ENCODE data around the gene NEDD4. TPM values are rescaled to one million over a fixed set of nuclear protein-coding genes. Genes with fewer than 3 reads are reported as not detected.
A peak's percentile ranks its signal among the peaks of the same experiment; 100 is the strongest.

NEDD4 gene
- polyA plus RNA-seq, 4 donors, result 5.6 to 24.0 (median 8.9) TPM

DNA sequence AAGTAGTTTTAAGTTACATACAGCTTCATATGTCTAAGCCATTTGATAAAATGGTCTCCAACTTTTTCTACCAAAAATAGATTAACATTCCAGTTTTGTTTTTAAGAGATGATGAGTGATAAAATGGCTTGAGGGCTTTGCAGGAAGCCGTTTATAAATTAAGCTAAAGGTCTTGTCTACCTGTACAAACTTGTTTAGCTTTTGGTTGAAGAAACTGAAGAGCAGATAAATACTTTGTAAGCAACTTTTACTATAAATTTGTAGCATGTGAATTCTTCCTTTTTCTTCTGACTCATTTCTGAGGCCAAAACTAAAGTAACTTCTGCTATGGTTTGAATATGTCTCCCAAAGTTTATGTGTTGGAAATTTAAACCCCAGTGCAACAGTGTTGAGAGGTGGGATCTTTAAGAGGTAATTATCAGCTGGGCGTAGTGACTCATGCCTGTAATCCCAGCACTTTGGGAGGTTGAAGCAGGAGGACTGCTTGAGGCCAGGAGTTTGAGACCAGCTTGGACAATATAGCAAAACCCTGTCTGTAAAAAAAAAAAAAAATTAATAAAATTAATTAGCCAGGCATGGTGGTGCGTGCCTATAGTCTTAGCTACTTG is 8.2 kb upstream of the NEDD4 start:
- Histone ChIP-seq H3K36me3 (ENCODE audit: control insufficient read depth in 3 of 3, insufficient read depth in 2 of 3, low read depth in 1 of 3, low read length in 3 of 3) (no peaks in the 10 kb centered on the region), H3K27me3 (ENCODE audit: control insufficient read depth in 3 of 3, insufficient read depth in 3 of 3, low read length in 3 of 3) (no peaks in the 10 kb centered on the region), H3K27ac (ENCODE audit: low read depth in 1 of 3, low read length in 2 of 3) (no peak overlapping the region), H3K4me3 (ENCODE audit: low read depth in 1 of 3, low read length in 3 of 3) (no peak overlapping the region), H3K9me3 (ENCODE audit: control insufficient read depth in 2 of 2, insufficient read depth in 1 of 2, low read depth in 1 of 2, low read length in 1 of 2) (no peaks in the 10 kb centered on the region), H3K4me1 (ENCODE audit: control insufficient read depth in 3 of 3, insufficient read depth in 2 of 3, low read depth in 1 of 3, low read length in 2 of 3) (no peaks in the 10 kb centered on the region)
- FAIRE-seq, result no peak
- WGBS, 3 donors, result 79 to 86% (median 86%) methylated on average over 3 of the region's 3 CpGs
- no peak for DNase-seq

- H3K27ac ChIP-seq (ENCODE audit: low read depth in 1 of 3, low read length in 2 of 3), result no peak overlapping the region
- no peaks in the 10 kb centered on the region for H3K27me3 ChIP-seq (ENCODE audit: control insufficient read depth in 3 of 3, insufficient read depth in 3 of 3, low read length in 3 of 3)
- 64 to 82% (median 77%) methylated on average over 1 of the region's 1 CpG for WGBS, 3 donors
- FAIRE-seq (no peak), DNase-seq (no peak)
- H3K4me1 ChIP-seq (ENCODE audit: control insufficient read depth in 3 of 3, insufficient read depth in 2 of 3, low read depth in 1 of 3, low read length in 2 of 3), result no peaks in the 10 kb centered on the region
- no peaks in the 10 kb centered on the region for H3K36me3 ChIP-seq (ENCODE audit: control insufficient read depth in 3 of 3, insufficient read depth in 2 of 3, low read depth in 1 of 3, low read length in 3 of 3)
- no peak overlapping the region for H3K4me3 ChIP-seq (ENCODE audit: low read depth in 1 of 3, low read length in 3 of 3)
- no peaks in the 10 kb centered on the region for H3K9me3 ChIP-seq (ENCODE audit: control insufficient read depth in 2 of 2, insufficient read depth in 1 of 2, low read depth in 1 of 2, low read length in 1 of 2)
Observed at GRCh38 chr15:55999658-56000057, 6.2 kb upstream of the NEDD4 start.

- DNase-seq (peak in 1 of 2 donors; percentile 44), FAIRE-seq (no peak)
- Histone ChIP-seq H3K4me3 (ENCODE audit: low read depth in 1 of 3, low read length in 3 of 3) (no peak overlapping the region), H3K36me3 (ENCODE audit: control insufficient read depth in 3 of 3, insufficient read depth in 2 of 3, low read depth in 1 of 3, low read length in 3 of 3) (no peaks in the 10 kb centered on the region), H3K27me3 (ENCODE audit: control insufficient read depth in 3 of 3, insufficient read depth in 3 of 3, low read length in 3 of 3) (no peaks in the 10 kb centered on the region), H3K27ac (ENCODE audit: low read depth in 1 of 3, low read length in 2 of 3) (peak overlapping the region in 1 of 3 donors; percentile 25), H3K4me1 (ENCODE audit: control insufficient read depth in 3 of 3, insufficient read depth in 2 of 3, low read depth in 1 of 3, low read length in 2 of 3) (no peaks in the 10 kb centered on the region), H3K9me3 (ENCODE audit: control insufficient read depth in 2 of 2, insufficient read depth in 1 of 2, low read depth in 1 of 2, low read length in 1 of 2) (no peaks in the 10 kb centered on the region)
- 45 to 75% (median 61%) methylated on average over 1 of the region's 1 CpG for WGBS, 3 donors
Observed at GRCh38 chr15:55998478-55998877, 5.1 kb upstream of the NEDD4 start.

- no peak for FAIRE-seq
- H3K4me1 ChIP-seq (ENCODE audit: control insufficient read depth in 3 of 3, insufficient read depth in 2 of 3, low read depth in 1 of 3, low read length in 2 of 3), result peaks cover 0 to 20% (median 6%) of the 10 kb centered on the region in 3 donors
- H3K9me3 ChIP-seq (ENCODE audit: control insufficient read depth in 2 of 2, insufficient read depth in 1 of 2, low read depth in 1 of 2, low read length in 1 of 2), result no peaks in the 10 kb centered on the region
- H3K4me3 ChIP-seq (ENCODE audit: low read depth in 1 of 3, low read length in 3 of 3), result peak overlapping the region; percentile 54 to 93 (median 59)
- no peaks in the 10 kb centered on the region for H3K27me3 ChIP-seq (ENCODE audit: control insufficient read depth in 3 of 3, insufficient read depth in 3 of 3, low read length in 3 of 3)
- peak overlapping the region; percentile 81 to 94 (median 91) for H3K27ac ChIP-seq (ENCODE audit: low read depth in 1 of 3, low read length in 2 of 3)
- whole genome bisulfite sequencing, 3 donors, result 1 to 3% (median 2%) methylated on average over 26 to 41 of the region's 41 CpGs
- H3K36me3 ChIP-seq (ENCODE audit: control insufficient read depth in 3 of 3, insufficient read depth in 2 of 3, low read depth in 1 of 3, low read length in 3 of 3), result no peaks in the 10 kb centered on the region
- peak in 1 of 2 donors; percentile 60 for DNase-seq
Observed at GRCh38 chr15:55993804-55994560, 570 bp upstream of the NEDD4 start.

DNA sequence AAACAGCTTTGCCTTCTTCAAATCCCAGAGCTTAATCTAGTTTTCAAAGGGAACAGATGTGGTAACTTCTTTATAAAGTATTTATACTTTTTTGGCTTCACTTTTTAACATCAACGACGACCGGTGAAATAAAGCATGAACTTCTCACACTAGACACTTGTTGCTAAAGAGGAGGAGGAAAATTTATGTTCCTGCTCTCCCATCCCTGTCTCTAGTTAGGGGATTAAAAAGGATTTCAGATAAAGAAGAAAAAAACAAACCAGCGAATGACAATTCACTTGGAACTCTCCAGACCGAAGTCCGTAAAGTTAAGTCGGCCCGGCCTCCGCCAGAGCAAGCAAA is 672 bp downstream of the NEDD4 start:
- Histone ChIP-seq H3K27me3 (ENCODE audit: control insufficient read depth in 3 of 3, insufficient read depth in 3 of 3, low read length in 3 of 3) (no peaks in the 10 kb centered on the region), H3K4me1 (ENCODE audit: control insufficient read depth in 3 of 3, insufficient read depth in 2 of 3, low read depth in 1 of 3, low read length in 2 of 3) (peaks cover 0 to 20% (median 6%) of the 10 kb centered on the region in 3 donors), H3K9me3 (ENCODE audit: control insufficient read depth in 2 of 2, insufficient read depth in 1 of 2, low read depth in 1 of 2, low read length in 1 of 2) (no peaks in the 10 kb centered on the region), H3K36me3 (ENCODE audit: control insufficient read depth in 3 of 3, insufficient read depth in 2 of 3, low read depth in 1 of 3, low read length in 3 of 3) (no peaks in the 10 kb centered on the region), H3K27ac (ENCODE audit: low read depth in 1 of 3, low read length in 2 of 3) (peak overlapping the region; percentile 84 to 93 (median 90)), H3K4me3 (ENCODE audit: low read depth in 1 of 3, low read length in 3 of 3) (peak overlapping the region; percentile 54 to 93 (median 59))
- FAIRE-seq (no peak), DNase-seq (peak in 1 of 2 donors; percentile 62)
- 1 to 4% (median 2%) methylated on average over 9 of the region's 9 CpGs for WGBS, 3 donors

GRCh38 chr15:55991802-55992768 is 1.3 kb downstream of the NEDD4 start:
- Histone ChIP-seq H3K36me3 (ENCODE audit: control insufficient read depth in 3 of 3, insufficient read depth in 2 of 3, low read depth in 1 of 3, low read length in 3 of 3) (no peaks in the 10 kb centered on the region), H3K27me3 (ENCODE audit: control insufficient read depth in 3 of 3, insufficient read depth in 3 of 3, low read length in 3 of 3) (no peaks in the 10 kb centered on the region), H3K27ac (ENCODE audit: low read depth in 1 of 3, low read length in 2 of 3) (peak overlapping the region; percentile 15 to 93 (median 26)), H3K4me3 (ENCODE audit: low read depth in 1 of 3, low read length in 3 of 3) (peak overlapping the region in 2 of 3 donors; percentile 59 to 93), H3K9me3 (ENCODE audit: control insufficient read depth in 2 of 2, insufficient read depth in 1 of 2, low read depth in 1 of 2, low read length in 1 of 2) (no peaks in the 10 kb centered on the region), H3K4me1 (ENCODE audit: control insufficient read depth in 3 of 3, insufficient read depth in 2 of 3, low read depth in 1 of 3, low read length in 2 of 3) (peaks cover 0 to 20% (median 6%) of the 10 kb centered on the region in 3 donors)
- FAIRE-seq, result no peak
- 16 to 33% (median 31%) methylated on average over 12 of the region's 12 CpGs for WGBS, 3 donors
- DNase-seq, result peak; percentile 71 to 82

DNA sequence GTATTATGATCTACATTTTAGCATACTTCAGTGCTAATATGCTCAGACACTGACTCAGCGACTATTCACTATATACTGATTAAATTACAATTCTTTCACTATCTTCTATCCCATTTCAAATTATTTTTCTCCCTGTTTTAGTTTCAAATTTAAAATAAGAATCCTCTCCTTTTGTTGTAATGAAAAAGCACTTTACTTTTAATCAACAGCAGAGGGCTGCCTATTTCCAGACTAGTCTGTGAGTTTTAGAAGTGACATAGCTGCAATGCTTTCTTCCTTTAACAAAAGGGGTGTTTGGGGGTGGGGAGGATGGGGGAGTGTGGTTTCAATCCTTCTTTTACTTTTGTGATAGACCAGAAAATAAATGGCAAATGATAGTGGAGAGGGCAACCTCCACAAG is 2.4 kb downstream of the NEDD4 start:
- no peak overlapping the region for H3K4me3 ChIP-seq (ENCODE audit: low read depth in 1 of 3, low read length in 3 of 3)
- H3K27me3 ChIP-seq (ENCODE audit: control insufficient read depth in 3 of 3, insufficient read depth in 3 of 3, low read length in 3 of 3), result no peaks in the 10 kb centered on the region
- FAIRE-seq, result no peak
- peak overlapping the region in 2 of 3 donors; percentile 41 to 93 for H3K27ac ChIP-seq (ENCODE audit: low read depth in 1 of 3, low read length in 2 of 3)
- DNase-seq, result no peak
- no peaks in the 10 kb centered on the region for H3K9me3 ChIP-seq (ENCODE audit: control insufficient read depth in 2 of 2, insufficient read depth in 1 of 2, low read depth in 1 of 2, low read length in 1 of 2)
- peaks cover 0 to 20% (median 6%) of the 10 kb centered on the region in 3 donors for H3K4me1 ChIP-seq (ENCODE audit: control insufficient read depth in 3 of 3, insufficient read depth in 2 of 3, low read depth in 1 of 3, low read length in 2 of 3)
- no peaks in the 10 kb centered on the region for H3K36me3 ChIP-seq (ENCODE audit: control insufficient read depth in 3 of 3, insufficient read depth in 2 of 3, low read depth in 1 of 3, low read length in 3 of 3)
- 74 to 86% (median 80%) methylated on average over 1 of the region's 1 CpG for WGBS, 3 donors

GRCh38 chr15:55990516-55990915 is 2.9 kb downstream of the NEDD4 start:
- 88 to 96% (median 89%) methylated on average over 2 of the region's 2 CpGs for WGBS, 3 donors
- no peaks in the 10 kb centered on the region for H3K36me3 ChIP-seq (ENCODE audit: control insufficient read depth in 3 of 3, insufficient read depth in 2 of 3, low read depth in 1 of 3, low read length in 3 of 3)
- H3K4me1 ChIP-seq (ENCODE audit: control insufficient read depth in 3 of 3, insufficient read depth in 2 of 3, low read depth in 1 of 3, low read length in 2 of 3), result peaks cover 0 to 20% (median 6%) of the 10 kb centered on the region in 3 donors
- no peaks in the 10 kb centered on the region for H3K9me3 ChIP-seq (ENCODE audit: control insufficient read depth in 2 of 2, insufficient read depth in 1 of 2, low read depth in 1 of 2, low read length in 1 of 2)
- peak overlapping the region in 1 of 3 donors; percentile 93 for H3K27ac ChIP-seq (ENCODE audit: low read depth in 1 of 3, low read length in 2 of 3)
- H3K27me3 ChIP-seq (ENCODE audit: control insufficient read depth in 3 of 3, insufficient read depth in 3 of 3, low read length in 3 of 3), result no peaks in the 10 kb centered on the region
- H3K4me3 ChIP-seq (ENCODE audit: low read depth in 1 of 3, low read length in 3 of 3), result no peak overlapping the region
- FAIRE-seq, result no peak
- DNase-seq, result no peak
